DMS53 (cell line): Measurements from ENCODE around the gene RSU1.
A peak's percentile ranks its signal among the peaks of the same experiment; 100 is the strongest.

Source experiments
- DNase-seq: peaks from one replicate; lab custom pipeline; 2025; lab: John Stamatoyannopoulos, UW

Gene RSU1

GRCh38 chr10:16674147-16674703 lies 143.0 kb downstream of the RSU1 start:
- DNase-seq = peak; percentile 95

DNA sequence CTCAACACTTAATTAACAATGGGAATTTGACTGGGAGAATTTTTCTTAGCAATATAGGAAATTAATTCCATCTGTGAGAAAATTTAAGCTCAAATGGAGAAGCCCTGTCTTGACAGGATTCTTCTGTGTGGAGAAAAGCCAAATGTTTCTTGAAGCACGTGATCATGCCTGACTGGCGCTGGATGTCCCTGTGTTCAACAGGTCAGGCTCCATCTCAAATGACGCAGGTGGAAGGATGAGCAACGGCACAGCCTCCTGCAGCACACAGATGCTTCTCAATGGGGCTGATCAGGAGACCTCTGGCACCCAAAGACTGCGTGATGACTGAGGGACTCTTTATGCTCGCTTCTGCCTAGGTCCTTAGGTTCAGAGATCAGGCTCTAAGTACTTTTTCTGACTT lies 143.8 kb downstream of the RSU1 start:
- peak; percentile 98 for DNase-seq

DNA sequence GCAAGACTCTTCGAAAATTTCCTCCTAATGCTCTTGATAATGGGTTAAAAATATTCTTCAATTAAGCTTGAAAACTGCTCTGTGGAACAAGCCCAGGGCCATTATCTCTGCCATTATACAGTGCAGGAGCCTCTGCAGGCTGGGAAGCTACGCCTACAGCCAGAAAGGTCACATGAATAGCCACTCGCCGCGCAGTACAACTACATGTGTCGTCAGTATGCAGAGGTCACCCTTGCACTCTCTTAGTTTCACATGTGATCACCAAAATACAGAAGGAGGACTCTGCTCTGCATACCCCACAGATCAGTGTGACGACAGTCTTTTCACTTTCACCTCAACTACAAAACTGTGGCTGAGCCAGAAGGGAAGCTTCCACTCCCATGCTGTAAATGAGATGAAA lies 153.8 kb downstream of the RSU1 start:
- DNase-seq = no peak

GRCh38 chr10:16662923-16663322 lies 154.3 kb downstream of the RSU1 start:
- DNase-seq = no peak

GRCh38 chr10:16656895-16657294 lies 160.3 kb downstream of the RSU1 start:
- no peak for DNase-seq

DNA sequence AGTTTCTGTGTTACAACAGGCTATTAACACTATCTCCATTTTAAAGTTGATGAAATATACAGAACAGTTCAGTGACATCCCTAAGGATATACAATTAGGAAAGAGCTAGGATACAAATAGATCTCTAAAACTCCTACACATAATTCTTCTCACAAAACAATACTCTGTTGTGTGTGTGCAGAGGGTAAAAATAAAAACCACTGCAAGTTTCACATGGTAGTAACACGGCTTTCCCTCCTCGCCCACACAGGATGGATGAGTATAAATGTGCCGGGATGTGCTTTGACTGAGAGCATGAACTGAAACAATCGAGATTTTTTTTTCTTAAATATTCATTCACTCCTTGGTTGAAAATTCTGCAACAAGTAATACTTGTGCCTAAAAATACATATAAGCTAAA lies 164.0 kb downstream of the RSU1 start:
- DNase-seq = no peak

GRCh38 chr10:16652154-16652553 lies 165.1 kb downstream of the RSU1 start:
- DNase-seq = no peak

- DNase-seq = no peak
Observed at GRCh38 chr10:16649757-16650156, 167.5 kb downstream of the RSU1 start.

GRCh38 chr10:16648366-16648765 lies 168.9 kb downstream of the RSU1 start:
- DNase-seq = peak; percentile 36

- no peak for DNase-seq
Observed at GRCh38 chr10:16646181-16647059, 170.8 kb downstream of the RSU1 start.

- peak; percentile 83 for DNase-seq
Observed at GRCh38 chr10:16644146-16644545, 173.1 kb downstream of the RSU1 start.

- DNase-seq = no peak
Observed at GRCh38 chr10:16643502-16643901, 173.7 kb downstream of the RSU1 start.

DNA sequence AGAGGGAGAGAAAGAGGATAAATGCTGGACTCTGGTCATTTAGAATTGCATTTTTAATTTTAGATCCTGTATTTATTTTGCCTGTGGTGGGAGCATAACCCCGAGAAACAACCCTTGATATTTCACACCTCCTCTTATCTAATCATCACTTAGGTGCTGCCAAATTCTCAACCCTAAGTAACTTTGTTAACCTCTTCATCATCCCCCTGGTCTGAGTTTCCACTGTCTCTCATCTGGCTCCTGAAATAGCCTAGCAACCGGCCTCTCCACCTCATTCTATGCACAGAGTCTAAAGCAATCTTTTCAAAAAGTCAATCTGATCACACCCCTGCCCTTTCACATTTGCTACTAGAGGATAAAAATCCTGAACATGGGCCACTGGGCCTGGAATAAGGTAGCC lies 177.1 kb downstream of the RSU1 start:
- DNase-seq = no peak

GRCh38 chr10:16639471-16639870 lies 177.8 kb downstream of the RSU1 start:
- DNase-seq = no peak

GRCh38 chr10:16632996-16633395 lies 184.2 kb downstream of the RSU1 start:
- DNase-seq = no peak

DNA sequence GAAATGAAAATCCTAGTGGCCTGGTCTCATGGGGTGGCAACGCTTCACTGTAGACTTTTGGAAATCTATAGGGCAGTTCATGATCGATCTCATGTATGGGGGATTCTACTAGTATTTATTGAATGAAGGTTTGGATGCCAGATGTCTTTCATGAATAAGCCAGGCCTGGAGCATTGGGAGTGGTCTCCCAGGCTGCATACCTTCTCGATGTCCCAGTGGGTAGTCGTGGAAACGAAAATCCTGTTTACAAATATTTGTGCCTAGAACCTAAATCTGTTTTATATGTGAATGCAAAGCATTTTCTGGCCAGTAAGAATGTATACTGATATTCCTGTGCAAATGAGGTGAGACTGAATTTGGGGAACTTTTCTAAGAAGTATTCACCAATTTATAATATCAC lies 190.5 kb downstream of the RSU1 start:
- peak; percentile 7 for DNase-seq

- DNase-seq = no peak
Observed at GRCh38 chr10:16612981-16613355, 204.3 kb downstream of the RSU1 start.

- DNase-seq = peak; percentile 47
Observed at GRCh38 chr10:16612115-16612980, 204.9 kb downstream of the RSU1 start.

GRCh38 chr10:16611037-16611436 lies 206.2 kb downstream of the RSU1 start:
- no peak for DNase-seq

GRCh38 chr10:16609211-16609610 lies 208.0 kb downstream of the RSU1 start:
- no peak for DNase-seq

- no peak for DNase-seq
Observed at GRCh38 chr10:16606923-16607322, 210.3 kb downstream of the RSU1 start.

DNA sequence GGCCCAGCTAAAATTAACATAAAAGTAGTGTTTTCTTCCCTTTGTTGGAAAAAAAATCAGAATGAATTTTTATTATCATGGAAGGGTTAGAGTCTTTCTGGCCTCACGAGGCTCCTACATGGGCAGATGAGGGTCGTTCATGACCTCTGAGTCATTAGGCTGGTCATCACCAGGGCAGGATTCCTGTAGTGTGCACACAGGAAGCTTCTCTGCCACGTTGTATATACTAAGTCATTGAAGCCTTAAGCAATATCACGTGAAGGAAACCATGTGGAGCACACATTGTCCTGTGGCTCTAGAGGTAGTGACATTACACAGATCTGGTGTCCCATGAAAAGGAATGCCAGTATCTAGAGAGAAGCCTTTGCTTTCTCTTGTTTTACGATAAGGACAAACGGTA lies 210.8 kb downstream of the RSU1 start:
- peak; percentile 49 for DNase-seq

- no peak for DNase-seq
Observed at GRCh38 chr10:16603308-16603707, 213.9 kb downstream of the RSU1 start.
